T-helper 9 cell (primary cell): ENCODE data around the gene CCDC116.
"Not testable (repeated sequence)": the region's sequence is repeated elsewhere in the genome, so short reads cannot be mapped to it uniquely, and the experiment has no call there.

ENCODE experiments used
- DNase-seq: peaks from one replicate; pipeline ENCODE4 v3.0.0-alpha.2; 2020

Gene CCDC116

GRCh38 chr22:21652547-21653545, 20.3 kb downstream of the CCDC116 start:
- no peak for DNase-seq

GRCh38 chr22:21657020-21657359, 24.4 kb downstream of the CCDC116 start:
- no peak for DNase-seq

DNA sequence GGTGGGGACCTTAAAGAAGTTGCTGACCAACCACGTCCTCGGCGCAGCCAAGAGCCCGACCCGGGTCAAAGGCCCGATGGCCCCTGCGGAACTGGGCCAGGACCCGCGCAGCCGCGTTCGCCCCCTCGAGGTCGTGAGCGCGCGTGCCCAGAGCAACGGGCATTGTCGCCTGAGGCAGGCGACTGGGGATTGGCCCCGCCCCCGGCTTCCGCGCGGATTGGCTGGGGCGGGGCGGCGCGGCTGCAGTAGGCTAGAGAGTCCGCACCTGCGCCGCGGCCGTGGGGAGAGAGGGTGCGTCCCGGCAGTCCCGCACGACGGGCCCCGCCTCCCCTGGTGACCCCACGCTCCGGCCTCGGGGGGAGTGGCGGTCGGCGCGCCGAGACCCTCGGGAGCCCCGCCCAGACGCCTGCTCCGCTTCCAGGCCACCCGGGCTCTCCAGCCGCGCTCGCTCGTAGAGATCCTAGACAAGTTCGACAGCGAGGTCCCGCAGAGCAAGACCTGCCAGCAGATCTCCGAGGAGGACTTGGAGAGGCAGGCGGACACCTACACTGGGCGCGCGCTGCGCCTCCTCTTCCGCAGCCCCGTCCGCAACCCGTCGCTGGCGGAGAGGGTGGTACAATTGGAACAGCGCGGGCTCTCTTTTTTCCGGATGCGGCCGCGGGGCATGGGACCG, 24.9 kb downstream of the CCDC116 start:
- peak; percentile 76 for DNase-seq

- no peak for DNase-seq
Observed at GRCh38 chr22:21659864-21660525, 27.4 kb downstream of the CCDC116 start.

- DNase-seq = no peak
Observed at GRCh38 chr22:21660904-21661303, 28.3 kb downstream of the CCDC116 start.

DNA sequence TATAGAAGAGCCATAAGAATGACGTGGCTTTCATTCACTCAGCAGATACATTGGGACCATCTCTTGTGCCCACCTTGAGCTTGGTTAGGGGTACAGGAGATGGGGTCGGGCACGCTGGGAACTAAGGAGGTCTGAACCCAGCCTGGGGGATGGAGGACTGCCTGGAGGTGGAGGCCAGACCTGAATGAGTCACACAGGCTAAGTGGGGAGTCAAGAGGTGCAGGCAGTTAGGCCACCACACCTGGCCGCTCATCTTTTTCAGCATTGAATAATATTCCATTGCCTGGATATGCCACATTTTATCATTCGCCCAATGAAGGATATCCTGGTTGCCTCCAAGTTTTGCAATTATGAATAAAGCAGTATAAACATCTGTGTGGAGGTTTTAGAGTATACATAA, 29.4 kb downstream of the CCDC116 start:
- no peak for DNase-seq

GRCh38 chr22:21663738-21664137, 31.2 kb downstream of the CCDC116 start:
- DNase-seq = no peak

GRCh38 chr22:21665047-21665851, 32.7 kb downstream of the CCDC116 start:
- DNase-seq = no peak

- DNase-seq = no peak
Observed at GRCh38 chr22:21666786-21667185, 34.2 kb downstream of the CCDC116 start.

GRCh38 chr22:21669026-21669425, 36.5 kb downstream of the CCDC116 start:
- DNase-seq = no peak

GRCh38 chr22:21672107-21672629, 39.6 kb downstream of the CCDC116 start:
- no peak for DNase-seq

GRCh38 chr22:21673534-21674321, 41.2 kb downstream of the CCDC116 start:
- no peak for DNase-seq

DNA sequence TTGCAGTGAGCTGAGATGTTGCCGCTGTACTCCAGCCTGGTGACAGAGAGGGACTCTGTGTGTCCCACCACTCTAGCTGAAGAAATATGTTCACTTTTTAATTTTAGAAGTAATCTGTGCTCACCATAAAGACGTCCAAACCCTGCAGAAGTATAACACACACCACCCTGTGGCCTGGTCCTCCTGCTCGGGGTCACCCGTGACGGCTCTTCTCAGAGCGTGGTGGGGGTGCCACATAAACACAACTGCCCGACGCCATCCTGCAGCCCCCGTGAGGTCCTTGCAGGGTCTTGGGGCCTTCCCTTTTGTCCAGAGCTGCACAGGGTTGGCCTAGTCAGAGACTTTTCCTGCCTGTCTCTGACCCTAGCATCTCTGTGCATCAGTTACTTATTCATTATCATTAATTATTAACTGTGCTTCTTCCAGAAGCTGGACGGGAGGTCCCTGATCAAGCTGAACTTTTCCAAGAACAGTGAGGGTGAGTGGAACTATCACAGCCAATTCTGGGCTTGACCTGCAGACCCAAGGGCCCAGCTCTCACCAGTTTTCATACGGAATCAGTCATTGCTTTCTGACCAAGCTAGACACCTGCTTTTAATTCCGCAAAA, 42.2 kb downstream of the CCDC116 start:
- DNase-seq = no peak

- no peak for DNase-seq
Observed at GRCh38 chr22:21677606-21678443, 45.3 kb downstream of the CCDC116 start.

DNA sequence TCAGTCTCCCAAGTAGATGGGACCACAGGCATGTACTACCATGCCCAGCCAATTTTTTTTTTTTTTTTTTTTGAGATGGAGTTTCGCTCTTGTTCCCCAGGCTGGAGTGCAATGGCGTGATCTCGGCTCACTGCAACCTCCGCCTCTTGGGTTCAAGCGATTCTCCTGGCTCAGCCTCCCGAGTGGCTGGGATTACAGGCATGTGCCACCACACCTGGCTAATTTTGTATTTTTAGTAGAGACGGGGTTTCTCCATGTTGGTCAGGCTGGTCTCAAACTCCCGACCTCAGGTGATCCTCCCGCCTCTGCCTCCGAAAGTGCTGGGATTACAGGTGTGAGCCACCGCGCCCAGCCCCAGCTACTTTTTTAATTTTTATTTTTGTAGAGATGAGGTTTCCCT, 46.3 kb downstream of the CCDC116 start:
- DNase-seq = not testable (repeated sequence)

GRCh38 chr22:21679383-21679782, 46.8 kb downstream of the CCDC116 start:
- no peak for DNase-seq

- no peak for DNase-seq
Observed at GRCh38 chr22:21680830-21681565, 48.4 kb downstream of the CCDC116 start.

GRCh38 chr22:21681566-21682370, 49.2 kb downstream of the CCDC116 start:
- no peak for DNase-seq
